Activated CD8-positive, alpha-beta memory T cell treated with anti-CD3 and anti-CD28 coated beads for 36 hours (primary cell): ENCODE data around the gene S100P. TPM values are rescaled to one million over a fixed set of nuclear protein-coding genes. Genes with fewer than 3 reads are reported as not detected.
"Not testable (repeated sequence)": the region's sequence is repeated elsewhere in the genome, so short reads cannot be mapped to it uniquely, and the experiment has no call there.

Source experiments
- CTCF ChIA-PET: fragments of 350-600 bp; sonication (Branson Sonifier 250); formaldehyde crosslinking; loops from one replicate; lab custom pipeline; 2021; ENCODE audit warnings: antibody characterized with exemption; lab: Charles Lee
- POLR2A ChIA-PET: fragments of 350-600 bp; sonication (Branson Sonifier 250); formaldehyde crosslinking; loops from one replicate; lab custom pipeline; 2021; ENCODE audit warnings: antibody characterized with exemption; lab: Charles Lee
- total RNA-seq, 2 experiments: library from RNA; stranded (reverse); gene quantifications; one replicate each; pipeline ENCODE4 v1.2.3, GENCODE V29; 2021

S100P gene
- 1 to 10 TPM; 3.2 to 4.3 TPM for total RNA-seq

GRCh38 chr4:6693231-6694176 is at the start of gene S100P:
Gene S100P (plus strand): TSS chr4:6693878. CDS start chr4:6693933, 55 bp downstream.
- POLR2A ChIA-PET, result interaction anchor here (0.7 kb wide), 1 partner anchor 19 kb away, joined by 4 read pairs; no protein-coding TSS in a partner anchor
- CTCF ChIA-PET, result interaction anchor here (0.8 to 4.5 kb wide), 3 partner anchors 11 to 19 kb away, joined by 3 to 36 read pairs (median 3); a partner anchor contains a TSS

- CTCF ChIA-PET, result interaction anchor here (1.3 to 1.4 kb wide), 2 partner anchors 14 to 17 kb away, joined by 3 read pairs; no protein-coding TSS in a partner anchor
- POLR2A ChIA-PET, result interaction anchor here (0.6 kb wide), 1 partner anchor 71 kb away, joined by 3 read pairs; the partner anchor contains the start of gene BLOC1S4
Measured at GRCh38 chr4:6644792-6645530, 48.7 kb upstream of the S100P start.

DNA sequence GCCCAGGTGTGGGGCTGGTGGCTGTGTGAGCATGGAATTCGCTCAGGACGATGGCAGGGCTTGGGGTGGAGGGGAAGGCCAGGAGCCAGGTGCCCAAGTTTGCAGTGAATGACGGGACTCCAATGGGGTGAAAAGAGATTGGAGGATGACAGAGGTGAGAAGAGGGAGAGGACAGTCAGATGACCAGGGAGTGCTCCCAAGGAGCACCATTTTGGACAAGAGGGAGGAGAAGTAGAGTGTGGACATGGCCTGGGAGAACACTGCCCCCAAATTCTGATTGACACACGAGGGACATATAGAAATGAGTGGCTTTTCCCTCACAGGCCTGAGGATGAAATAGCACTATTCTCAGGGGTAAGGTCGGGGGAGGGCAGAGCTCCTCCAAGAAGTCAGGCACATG is 46.5 kb upstream of the S100P start:
- ChIA-PET CTCF (no interaction called here), POLR2A (no interaction called here)

DNA sequence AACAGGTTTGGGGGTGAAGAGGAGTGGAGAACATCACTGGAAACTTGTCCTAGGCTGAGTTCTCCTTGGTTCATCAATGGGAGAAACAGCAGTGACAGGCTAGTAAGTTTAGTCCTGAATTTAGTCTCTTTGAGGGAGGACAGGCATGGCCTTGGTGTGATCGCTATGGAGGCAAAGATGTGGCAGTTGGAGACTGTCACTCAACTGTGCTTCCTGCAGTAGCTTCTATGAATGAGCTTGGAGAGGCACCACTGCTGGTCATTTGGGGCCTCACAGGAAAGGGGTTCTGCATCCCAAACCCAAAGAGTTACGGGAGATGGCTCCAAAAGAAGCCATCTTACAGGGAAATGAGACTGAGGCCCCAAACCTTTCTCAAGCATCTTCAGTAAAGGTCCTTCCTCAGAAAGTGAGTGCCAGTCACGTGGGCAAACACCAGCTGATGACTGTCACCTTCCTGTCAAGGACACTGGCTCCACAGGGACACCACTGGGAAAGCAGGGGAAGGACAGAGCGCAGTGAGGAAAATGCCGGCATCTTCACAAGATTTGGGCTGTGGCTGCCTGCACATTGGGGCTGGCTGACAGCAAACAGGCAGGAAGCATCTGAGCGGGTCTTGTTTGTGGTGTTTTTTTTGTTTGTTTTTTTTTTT is 46.0 kb upstream of the S100P start:
- ChIA-PET CTCF (no interaction called here), POLR2A (no interaction called here)

DNA sequence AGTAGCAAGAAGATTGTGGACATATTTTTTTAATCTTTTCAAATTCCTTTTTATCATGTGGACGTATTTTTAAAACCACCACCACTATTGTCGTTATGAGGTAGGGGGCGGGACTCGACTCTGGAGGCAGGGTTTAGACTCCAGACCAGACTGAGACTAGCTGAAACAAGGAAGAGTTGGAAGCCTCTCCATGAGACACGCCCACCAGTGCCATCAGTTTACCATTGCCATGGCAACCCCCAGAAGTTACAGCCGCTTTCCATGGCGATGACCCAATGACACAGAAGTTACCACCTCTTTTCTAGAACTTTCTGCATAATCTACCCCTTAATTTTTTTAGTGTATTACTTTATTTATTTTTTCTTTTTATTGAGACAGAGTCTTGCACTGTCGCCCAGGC is 44.5 kb upstream of the S100P start:
- POLR2A ChIA-PET, result no interaction called here
- CTCF ChIA-PET, result no interaction called here

DNA sequence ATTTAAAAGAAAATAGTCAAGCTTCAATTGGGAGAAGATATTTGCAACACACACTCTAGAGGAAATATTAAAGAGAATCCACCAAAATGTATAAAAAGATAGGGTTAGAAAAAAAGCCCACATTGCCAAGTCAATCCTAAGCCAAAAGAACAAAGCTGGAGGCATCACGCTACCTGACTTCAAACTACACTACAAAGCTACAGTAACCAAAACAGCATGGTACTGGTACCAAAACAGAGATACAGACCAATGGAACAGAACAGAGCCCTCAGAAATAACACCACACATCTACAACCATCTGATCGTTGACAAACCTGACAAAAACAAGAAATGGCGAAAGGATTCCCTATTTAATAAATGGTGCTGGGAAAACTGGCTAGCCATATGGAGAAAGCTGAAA is 39.5 kb upstream of the S100P start:
- CTCF ChIA-PET, result interaction anchor here (1.7 kb wide), 1 partner anchor 10 kb away, joined by 5 read pairs; no protein-coding TSS in a partner anchor
- POLR2A ChIA-PET, result not testable (repeated sequence)

GRCh38 chr4:6655291-6655690 is 38.4 kb upstream of the S100P start:
- ChIA-PET CTCF (interaction anchor here (1.7 kb wide), 1 partner anchor 9 kb away, joined by 5 read pairs; no protein-coding TSS in a partner anchor), POLR2A (interaction anchor here (0.8 to 1.0 kb wide), 2 partner anchors 14 to 18 kb away, joined by 4 read pairs; no protein-coding TSS in a partner anchor)

DNA sequence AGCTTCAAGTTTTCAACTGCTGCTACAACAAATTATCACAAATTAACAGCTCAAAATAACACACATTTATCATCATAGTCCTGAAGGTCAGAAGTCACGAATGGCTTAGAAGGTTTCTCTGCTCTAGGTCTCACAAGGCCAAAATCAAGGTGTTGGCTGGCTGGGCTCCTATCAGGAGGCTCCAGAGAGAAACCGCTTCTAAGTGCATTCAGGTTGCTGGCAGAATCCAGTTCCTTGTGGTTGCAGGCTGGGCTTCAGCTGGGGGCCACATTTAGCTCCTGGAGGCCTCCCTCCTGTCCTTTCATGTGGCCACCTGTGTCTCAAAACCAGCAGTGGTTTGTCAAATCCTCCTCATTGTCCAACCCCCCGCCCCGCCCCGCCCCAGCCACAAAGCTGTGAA is 37.8 kb upstream of the S100P start:
- POLR2A ChIA-PET, result interaction anchor here (0.7 to 1.0 kb wide), 3 partner anchors 15 to 347 kb away, joined by 4 to 6 read pairs (median 4); no protein-coding TSS in a partner anchor

DNA sequence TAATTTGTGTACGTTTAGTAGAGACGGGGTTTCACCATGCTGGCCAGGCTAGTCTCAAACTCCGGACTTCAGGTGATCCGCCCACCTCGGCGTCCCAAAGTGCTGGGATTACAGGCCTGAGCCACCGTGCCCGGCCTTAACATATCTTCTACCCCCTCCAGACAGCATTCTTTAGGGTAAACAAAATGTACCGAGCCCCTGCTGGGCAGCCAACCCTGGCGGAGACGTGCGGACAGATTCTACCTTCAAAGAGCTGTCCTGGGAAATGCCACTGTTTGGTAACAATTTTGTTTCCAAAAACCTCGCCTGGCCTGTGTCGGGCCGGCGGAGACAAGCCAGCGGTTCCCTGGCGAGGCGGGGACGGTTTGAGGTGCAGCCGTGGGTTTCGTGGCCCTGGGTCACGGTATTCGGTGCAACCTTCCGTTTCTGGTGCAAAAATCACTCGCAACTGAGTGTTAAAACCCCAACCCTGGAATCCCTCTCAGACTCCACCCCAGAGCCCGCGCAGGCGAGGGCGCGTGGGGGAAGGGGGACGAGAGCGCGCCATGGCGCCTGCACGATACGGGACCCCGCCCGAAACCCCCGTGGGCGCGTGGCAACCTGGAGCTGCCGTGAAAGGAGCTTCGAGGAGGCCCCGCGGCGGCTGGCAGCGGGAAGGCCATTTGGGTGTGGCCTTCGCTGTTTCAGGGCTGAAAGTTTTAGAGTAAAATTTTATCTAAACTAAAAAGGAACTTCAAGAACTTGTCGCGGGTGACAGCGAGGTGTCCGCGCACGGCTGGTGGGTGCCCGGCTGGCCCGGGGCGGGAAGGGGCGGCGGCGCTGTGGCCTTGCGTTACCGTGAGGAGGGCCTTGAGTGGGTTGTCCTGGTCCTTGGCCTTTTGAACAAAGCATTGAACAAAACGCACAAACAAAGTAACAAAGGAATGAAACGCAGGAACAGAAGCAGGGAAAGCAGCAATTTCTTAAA is 36.2 kb upstream of the S100P start:
- ChIA-PET CTCF (interaction anchor here (1.5 to 1.8 kb wide), 2 partner anchors 12 to 16 kb away, joined by 3 to 5 read pairs; no protein-coding TSS in a partner anchor), POLR2A (interaction anchor here (2.5 to 3.0 kb wide), 2 partner anchors 16 kb away, joined by 9 to 17 read pairs; partner anchors contain the start of gene MRFAP1)

More for the DNA sequence above, 37.8 kb upstream of the S100P start:
- CTCF ChIA-PET, result interaction anchor here (0.7 kb wide), 1 partner anchor 24 kb away, joined by 4 read pairs; no protein-coding TSS in a partner anchor

DNA sequence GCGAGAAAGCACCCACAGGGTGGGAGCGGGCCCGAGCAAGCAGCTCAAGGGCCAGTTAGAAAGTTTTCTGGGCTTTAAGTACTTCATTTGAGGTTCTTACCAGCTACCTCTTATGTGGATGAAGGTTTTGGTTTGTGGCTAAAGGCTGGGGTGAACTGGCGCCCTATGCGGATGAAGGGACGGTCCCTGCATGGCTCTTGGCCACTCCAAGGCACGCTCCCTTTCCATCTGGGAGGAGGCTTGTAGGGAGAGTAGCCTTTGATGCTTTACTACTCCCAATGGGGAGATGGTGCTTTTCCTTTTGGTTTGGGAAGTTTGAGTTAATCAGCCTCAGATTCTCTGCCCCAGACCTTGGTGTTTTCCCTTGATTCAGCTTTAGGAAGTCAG is 35.5 kb upstream of the S100P start:
- POLR2A ChIA-PET, result interaction anchor here (2.5 to 3.0 kb wide), 2 partner anchors 15 to 17 kb away, joined by 9 to 17 read pairs; partner anchors contain the start of gene MRFAP1
- CTCF ChIA-PET, result interaction anchor here (1.2 to 1.8 kb wide), 3 partner anchors 13 to 32 kb away, joined by 3 to 5 read pairs (median 3); no protein-coding TSS in a partner anchor

- CTCF ChIA-PET, result interaction anchor here (1.2 to 1.8 kb wide), 3 partner anchors 13 to 31 kb away, joined by 3 to 5 read pairs (median 3); no protein-coding TSS in a partner anchor
Measured at GRCh38 chr4:6658597-6659075, 35.0 kb upstream of the S100P start.

DNA sequence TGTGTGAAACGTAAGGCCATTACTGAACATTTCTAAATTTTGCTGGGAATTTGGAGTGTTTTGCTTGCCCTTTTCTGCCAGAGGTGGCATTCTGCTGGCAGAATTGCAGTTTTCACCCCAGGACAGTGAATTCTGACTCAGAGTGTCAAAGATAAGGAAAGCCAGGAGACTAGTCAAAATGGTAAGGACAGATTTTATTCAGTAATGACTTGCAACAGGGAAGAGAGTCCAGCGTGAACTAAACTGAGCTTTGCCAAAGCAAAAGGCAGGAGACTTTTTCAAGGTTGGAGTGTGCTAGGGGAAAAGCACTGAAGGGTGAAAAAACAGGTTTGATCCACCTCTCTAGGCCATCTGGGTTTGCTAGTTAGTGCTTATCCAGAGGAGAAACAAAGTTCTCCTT is 33.8 kb upstream of the S100P start:
- CTCF ChIA-PET, result no interaction called here
- POLR2A ChIA-PET, result interaction anchor here (2.5 kb wide), 1 partner anchor 19 kb away, joined by 9 read pairs; the partner anchor contains the start of gene MRFAP1

More at GRCh38 chr4:6658597-6659075, 35.0 kb upstream of the S100P start:
- POLR2A ChIA-PET, result interaction anchor here (0.6 to 3.0 kb wide), 3 partner anchors 15 to 409 kb away, joined by 4 to 17 read pairs (median 9); partner anchors contain the start of gene MRFAP1

DNA sequence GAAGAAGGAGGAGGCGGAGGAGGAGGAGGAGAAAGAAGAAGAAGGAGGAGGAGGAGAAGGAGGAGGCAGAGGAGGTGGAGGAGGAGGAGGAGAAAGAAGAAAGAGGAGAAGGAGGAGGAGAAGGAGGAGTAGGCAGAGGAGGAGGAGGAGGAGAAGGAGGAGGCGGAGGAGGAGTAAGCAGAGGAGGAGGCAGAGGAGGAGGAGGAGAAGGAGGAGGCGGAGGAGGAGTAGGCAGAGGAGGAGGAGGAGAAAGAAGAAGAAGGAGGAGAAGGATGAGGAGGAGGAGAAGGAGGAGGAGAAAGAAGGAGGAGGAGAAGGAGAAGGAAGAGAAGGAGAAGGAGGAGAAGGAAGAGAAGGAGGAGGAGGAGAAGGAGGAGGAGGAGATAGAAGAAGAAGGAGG is 33.2 kb upstream of the S100P start:
- CTCF ChIA-PET, result no interaction called here
- POLR2A ChIA-PET, result interaction anchor here (2.5 kb wide), 1 partner anchor 19 kb away, joined by 9 read pairs; the partner anchor contains the start of gene MRFAP1

DNA sequence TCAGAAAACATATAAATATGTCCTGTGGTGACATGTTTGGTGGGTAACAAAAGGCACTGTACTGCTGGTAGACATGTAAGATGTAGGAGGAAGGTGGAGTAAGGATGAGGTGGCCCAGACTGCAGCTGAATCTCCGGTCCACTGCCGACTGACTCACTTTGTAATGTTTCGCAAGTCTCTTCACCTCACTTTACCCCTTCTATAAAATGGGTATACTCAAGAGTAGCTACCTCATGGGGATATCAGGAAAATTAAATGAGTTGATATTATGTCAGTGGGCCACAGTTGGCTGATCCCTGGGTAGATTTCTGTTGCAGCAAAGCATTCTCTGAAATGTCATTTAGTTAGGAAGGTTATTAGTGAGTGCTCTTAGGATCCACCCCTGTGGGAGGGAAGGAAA is 31.1 kb upstream of the S100P start:
- ChIA-PET POLR2A (no interaction called here), CTCF (interaction anchor here (2.5 to 2.7 kb wide), 2 partner anchors 13 to 90 kb away, joined by 5 to 10 read pairs; no protein-coding TSS in a partner anchor)

GRCh38 chr4:6663596-6664393 is 29.9 kb upstream of the S100P start:
- POLR2A ChIA-PET, result interaction anchor here (0.6 to 1.8 kb wide), 4 partner anchors 10 to 349 kb away, joined by 3 to 9 read pairs (median 6); partner anchors contain the start of gene MRFAP1
- CTCF ChIA-PET, result interaction anchor here (0.7 to 2.7 kb wide), 8 partner anchors 9 to 91 kb away, joined by 3 to 10 read pairs (median 5); a partner anchor contains a TSS

- ChIA-PET POLR2A (no interaction called here), CTCF (interaction anchor here (2.1 kb wide), 1 partner anchor 23 kb away, joined by 6 read pairs; no protein-coding TSS in a partner anchor)
Measured at GRCh38 chr4:6665320-6665654, 28.4 kb upstream of the S100P start.
